ENCODE results near the gene RNF157. TPM values are rescaled to one million over a fixed set of nuclear protein-coding genes. Genes with fewer than 3 reads are reported as not detected.
"Not testable (repeated sequence)": the region's sequence is repeated elsewhere in the genome, so short reads cannot be mapped to it uniquely, and the experiment has no call there.

RNF157 gene
- total RNA-seq, 1 donor from 2014 or later = 0.26 TPM

GRCh38 chr17:76270770-76271668 is 30.7 kb upstream of the RNF157 start:
- DNase-seq (ENCODE audit: low read depth in 2 of 2) = no peak

GRCh38 chr17:76270127-76270592 is 29.9 kb upstream of the RNF157 start:
- no peak for DNase-seq (ENCODE audit: low read depth in 2 of 2)

GRCh38 chr17:76268991-76269981 is 29.0 kb upstream of the RNF157 start:
- no peak for DNase-seq (ENCODE audit: low read depth in 2 of 2)

- peak; percentile 65 to 76 for DNase-seq (ENCODE audit: low read depth in 2 of 2)
Observed at GRCh38 chr17:76268015-76268749, 27.9 kb upstream of the RNF157 start.

- not testable (repeated sequence) for DNase-seq (ENCODE audit: low read depth in 2 of 2)
Observed at GRCh38 chr17:76267581-76268001, 27.3 kb upstream of the RNF157 start.

GRCh38 chr17:76267051-76267576 is 26.8 kb upstream of the RNF157 start:
- no peak for DNase-seq (ENCODE audit: low read depth in 2 of 2)

- peak in 1 of 2 donors; percentile 66 for DNase-seq (ENCODE audit: low read depth in 2 of 2)
Observed at GRCh38 chr17:76266244-76266938, 26.1 kb upstream of the RNF157 start.

GRCh38 chr17:76265624-76266243 is 25.4 kb upstream of the RNF157 start:
- peak in 1 of 2 donors; percentile 51 for DNase-seq (ENCODE audit: low read depth in 2 of 2)

GRCh38 chr17:76264755-76265623 is 24.7 kb upstream of the RNF157 start, which contains the start of gene UBALD2:
Gene UBALD2, plus strand, starts transcription at chr17:76265348. Its CDS starts 158 bp downstream, at chr17:76265506.
- peak; percentile 96 to 100 for DNase-seq (ENCODE audit: low read depth in 2 of 2)

- no peak for DNase-seq (ENCODE audit: low read depth in 2 of 2)
Observed at GRCh38 chr17:76264425-76264754, 24.1 kb upstream of the RNF157 start.

GRCh38 chr17:76263896-76264295 is 23.6 kb upstream of the RNF157 start:
- no peak for DNase-seq (ENCODE audit: low read depth in 2 of 2)

GRCh38 chr17:76262732-76263344 is 22.5 kb upstream of the RNF157 start:
- peak in 1 of 2 donors; percentile 65 for DNase-seq (ENCODE audit: low read depth in 2 of 2)

GRCh38 chr17:76261421-76262215 is 21.3 kb upstream of the RNF157 start:
- DNase-seq (ENCODE audit: low read depth in 2 of 2) = peak in 1 of 2 donors; percentile 96

GRCh38 chr17:76260669-76261068 is 20.4 kb upstream of the RNF157 start:
- no peak for DNase-seq (ENCODE audit: low read depth in 2 of 2)

- no peak for DNase-seq (ENCODE audit: low read depth in 2 of 2)
Observed at GRCh38 chr17:76260220-76260619, 19.9 kb upstream of the RNF157 start.

- DNase-seq (ENCODE audit: low read depth in 2 of 2) = not testable (repeated sequence)
Observed at GRCh38 chr17:76256430-76257050, 16.2 kb upstream of the RNF157 start.

- DNase-seq (ENCODE audit: low read depth in 2 of 2) = no peak
Observed at GRCh38 chr17:76255801-76256429, 15.6 kb upstream of the RNF157 start.
